HG03520 (cell line): Measurements from ENCODE around the gene CYB561A3.

ENCODE experiments used
- ATAC-seq: cut with Tn5 transposase; IDR thresholded peaks from one replicate; pipeline ENCODE4 v1.9.1; 2021; ENCODE audit warnings: mild to moderate bottlenecking, moderate library complexity; ENCODE audit not compliant: unreplicated experiment

CYB561A3 gene

DNA sequence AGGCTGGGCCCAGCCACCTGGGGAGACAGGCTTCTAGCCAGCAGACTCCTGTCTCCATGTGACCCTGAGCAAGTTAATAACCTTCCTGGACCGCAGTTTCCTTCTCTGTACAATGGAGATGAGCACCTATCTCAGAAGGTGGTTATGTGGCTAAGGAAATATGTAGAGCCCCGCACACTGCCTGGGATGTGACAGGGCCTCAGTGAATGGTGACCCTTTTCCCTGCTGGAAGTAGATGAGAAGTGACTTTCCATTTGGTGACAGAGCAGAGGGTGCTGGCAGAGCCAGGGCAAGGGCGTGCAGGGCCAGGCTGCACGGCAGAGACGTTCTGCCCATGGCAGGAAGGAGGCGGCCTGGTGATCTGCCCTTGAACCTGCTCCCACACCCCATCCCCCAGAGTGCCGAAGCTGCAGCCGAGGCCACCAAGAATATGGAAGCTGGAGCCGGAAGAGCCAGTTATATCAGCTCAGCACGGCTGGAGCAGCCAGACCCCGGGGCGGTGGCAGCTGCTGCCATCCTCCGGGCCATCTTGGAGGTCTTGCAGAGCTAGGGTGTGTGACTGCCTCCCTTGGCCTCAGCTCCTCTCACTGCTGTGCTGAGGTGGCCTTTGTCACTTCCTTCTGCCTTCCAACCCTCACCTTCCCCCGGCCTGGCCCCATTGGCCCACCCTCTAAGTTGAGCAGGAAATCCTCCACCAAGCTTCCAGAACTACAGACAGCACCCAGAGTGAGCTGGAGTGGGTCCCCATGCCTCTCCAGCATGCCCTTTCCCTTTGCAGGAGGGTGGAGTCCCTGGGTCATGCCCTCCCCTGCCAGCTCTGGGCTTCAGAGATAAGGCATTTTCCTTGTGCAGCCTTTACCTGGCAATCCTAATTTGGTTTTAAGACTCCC, 15.5 kb downstream of the CYB561A3 start:
- no peak for ATAC-seq

DNA sequence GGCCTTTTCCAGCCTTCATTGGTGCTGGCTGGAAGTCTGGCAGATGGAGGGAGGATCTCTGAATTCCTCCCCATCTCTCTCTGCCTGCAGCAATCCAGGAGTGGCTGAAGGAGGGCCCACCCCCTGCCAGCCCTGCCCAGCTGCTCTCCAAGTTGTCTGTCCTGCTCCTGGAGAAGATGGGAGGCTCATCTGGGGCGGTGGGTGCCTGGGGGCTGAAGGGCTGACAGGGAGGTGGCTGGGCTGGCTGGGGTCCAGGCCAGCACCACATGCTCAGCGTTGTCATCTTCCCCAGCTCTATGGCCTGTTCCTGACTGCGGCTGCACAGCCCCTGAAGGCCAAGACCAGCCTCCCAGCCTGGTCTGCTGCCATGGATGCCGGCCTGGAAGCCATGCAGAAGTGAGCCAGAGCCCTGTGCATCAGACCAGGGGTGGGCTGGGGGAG, 16.5 kb downstream of the CYB561A3 start:
- ATAC-seq = no peak

DNA sequence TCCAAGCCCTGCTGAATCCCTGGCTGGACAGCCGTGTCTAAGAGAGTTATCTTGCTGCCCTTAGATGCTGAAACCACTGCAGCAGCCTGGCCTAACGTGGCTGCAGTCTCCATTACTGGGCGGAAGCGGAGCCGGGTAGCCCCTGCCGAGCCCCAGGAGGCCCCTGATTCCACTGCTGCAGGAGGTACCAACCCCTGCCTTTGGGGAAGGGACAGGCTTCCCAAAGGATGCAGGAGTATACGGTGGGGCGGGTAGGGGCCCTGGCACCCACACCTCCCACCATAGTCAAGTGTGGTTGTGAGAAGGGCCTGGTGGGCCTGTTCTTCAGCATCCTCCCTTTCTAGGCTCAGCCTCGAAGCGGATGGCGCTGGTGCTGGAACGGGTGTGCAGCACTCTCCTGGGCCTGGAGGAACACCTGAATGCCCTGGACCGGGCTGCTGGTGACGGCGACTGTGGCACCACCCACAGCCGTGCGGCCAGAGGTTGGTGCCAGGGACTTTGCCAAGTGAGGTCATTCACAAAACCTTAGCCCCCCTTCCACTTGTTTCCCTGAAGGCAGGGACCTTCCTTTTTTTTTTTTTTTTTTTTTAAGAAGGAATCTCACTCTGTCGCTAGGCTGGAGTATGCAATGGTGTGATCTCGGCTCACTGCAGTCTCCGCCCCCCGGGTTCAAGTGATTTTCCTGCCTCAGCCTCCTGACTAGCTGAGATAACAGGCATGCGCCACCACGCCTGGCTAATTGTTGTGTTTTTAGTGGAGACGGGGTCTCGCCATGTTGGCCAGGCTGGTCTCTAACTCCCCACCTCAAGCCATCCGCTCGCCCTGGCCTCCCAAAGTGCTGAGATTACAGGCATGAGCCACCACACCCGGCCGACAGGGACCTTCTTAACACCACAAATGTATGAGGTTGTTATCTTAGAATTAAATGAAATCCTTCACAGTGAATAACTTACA, 17.6 kb downstream of the CYB561A3 start:
- no peak for ATAC-seq

DNA sequence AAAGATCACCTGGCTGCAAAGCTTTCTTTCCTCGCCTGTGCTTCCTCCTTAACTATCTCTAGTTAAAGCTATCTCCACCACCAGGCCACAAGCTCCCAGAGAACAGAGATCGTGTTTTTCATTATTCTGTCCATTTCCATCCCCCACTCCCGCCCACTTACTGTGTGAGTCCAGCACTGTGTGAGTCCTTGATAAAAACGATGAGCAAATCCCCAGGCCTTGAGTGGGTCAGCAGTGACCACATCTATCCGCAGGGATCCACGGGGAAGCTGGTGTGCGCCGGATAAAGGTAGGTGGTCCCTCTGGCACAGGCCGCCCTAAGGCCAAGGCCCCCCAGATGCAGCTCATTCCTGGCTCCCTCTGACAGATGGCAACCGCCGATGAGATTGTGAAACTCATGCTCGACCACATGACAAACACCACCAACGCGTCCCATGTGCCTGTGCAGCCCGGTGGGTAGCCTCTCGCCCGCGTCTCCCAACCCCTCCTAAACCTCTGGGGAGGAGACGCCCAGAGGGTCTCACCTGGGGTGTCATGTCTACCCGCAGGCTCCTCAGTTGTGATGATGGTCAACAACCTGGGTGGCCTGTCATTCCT, 19.4 kb downstream of the CYB561A3 start:
- no peak for ATAC-seq

DNA sequence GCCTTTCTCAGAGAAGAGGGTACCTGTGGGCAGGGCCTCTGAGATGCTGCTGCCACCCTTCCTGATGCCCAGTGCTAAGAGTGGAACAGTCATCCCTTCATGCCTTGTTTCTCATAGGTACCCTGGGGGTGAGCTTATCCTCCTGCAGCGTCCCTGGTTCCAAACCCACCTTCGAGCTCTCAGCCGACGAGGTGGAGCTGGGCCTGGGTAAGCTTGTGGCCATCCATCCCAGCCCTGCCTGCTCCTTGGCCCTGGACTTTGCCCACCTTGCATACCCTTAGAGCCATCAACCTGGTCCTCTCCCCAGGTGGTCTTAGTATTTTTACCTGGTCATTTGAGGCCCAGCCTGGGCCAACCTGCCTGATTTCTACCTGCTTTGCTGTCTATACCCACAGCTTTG, 20.0 kb downstream of the CYB561A3 start:
- ATAC-seq = no peak

DNA sequence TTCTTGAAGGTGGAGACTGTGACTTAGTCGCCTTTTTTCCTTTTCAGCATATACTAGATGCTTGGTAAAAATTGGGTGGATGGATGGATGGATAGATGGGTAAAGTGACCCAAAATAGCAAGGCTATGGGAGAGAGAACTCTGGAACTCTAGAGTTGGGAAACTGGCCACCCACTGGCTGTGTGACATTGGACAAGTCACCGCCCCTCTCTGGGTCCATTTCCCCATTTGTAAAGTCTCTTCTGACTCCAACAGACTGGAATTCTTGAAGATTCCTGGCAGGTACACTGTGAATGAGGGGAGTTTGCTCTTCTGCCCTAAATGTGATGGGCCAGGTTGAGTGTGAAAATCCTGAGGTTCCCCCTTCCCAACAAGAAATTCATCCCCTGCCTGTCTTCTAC, 20.7 kb downstream of the CYB561A3 start:
- no peak for ATAC-seq

DNA sequence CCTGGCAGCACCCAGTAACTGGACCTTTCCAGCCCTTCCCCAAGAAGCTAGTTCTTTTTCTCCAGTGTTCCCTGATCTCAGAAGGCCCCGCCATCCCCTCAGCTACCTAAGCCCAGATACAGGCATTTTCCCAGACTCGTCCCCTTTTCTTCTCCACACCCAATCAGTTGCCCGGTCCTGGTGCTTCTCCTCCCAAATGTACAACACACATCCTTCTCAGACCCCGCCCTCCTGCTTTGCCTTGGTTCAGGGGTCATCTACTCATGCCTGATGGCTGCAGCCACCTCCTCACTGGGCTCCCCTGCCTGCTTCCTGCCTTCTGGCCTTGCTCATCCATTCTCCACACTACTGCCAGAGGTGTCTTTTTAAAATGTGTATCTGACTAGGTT, 22.2 kb downstream of the CYB561A3 start:
- no peak for ATAC-seq

DNA sequence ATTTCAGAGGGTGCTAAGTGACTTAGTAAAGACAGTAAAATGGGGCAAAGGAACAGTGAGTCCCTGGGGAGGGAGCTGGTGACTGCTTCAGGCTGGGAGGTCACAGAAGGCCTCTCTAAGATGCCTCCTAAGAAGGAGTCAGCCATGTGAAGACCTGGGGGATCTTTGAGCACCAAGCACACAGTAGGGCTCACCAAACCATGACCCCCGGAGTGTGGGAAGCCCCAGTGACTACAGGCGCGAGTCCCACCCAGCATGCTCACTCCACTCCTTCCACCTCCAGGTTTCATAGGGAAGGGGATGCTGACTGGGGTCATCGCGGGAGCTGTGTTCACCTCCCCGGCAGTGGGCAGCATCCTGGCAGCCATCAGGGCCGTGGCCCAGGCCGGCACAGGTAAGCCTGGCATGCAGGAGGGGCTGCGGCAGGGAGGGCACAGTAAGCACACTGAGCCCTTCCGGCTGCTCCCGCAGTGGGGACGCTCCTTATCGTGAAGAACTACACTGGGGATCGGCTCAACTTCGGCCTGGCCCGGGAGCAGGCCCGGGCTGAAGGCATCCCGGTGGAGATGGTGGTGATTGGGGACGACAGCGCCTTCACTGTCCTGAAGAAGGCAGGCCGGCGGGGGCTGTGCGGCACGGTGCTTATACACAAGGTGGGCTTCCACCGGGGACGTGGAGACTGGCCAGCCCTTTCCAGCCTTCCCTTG, 22.7 kb downstream of the CYB561A3 start:
- ATAC-seq = no peak

DNA sequence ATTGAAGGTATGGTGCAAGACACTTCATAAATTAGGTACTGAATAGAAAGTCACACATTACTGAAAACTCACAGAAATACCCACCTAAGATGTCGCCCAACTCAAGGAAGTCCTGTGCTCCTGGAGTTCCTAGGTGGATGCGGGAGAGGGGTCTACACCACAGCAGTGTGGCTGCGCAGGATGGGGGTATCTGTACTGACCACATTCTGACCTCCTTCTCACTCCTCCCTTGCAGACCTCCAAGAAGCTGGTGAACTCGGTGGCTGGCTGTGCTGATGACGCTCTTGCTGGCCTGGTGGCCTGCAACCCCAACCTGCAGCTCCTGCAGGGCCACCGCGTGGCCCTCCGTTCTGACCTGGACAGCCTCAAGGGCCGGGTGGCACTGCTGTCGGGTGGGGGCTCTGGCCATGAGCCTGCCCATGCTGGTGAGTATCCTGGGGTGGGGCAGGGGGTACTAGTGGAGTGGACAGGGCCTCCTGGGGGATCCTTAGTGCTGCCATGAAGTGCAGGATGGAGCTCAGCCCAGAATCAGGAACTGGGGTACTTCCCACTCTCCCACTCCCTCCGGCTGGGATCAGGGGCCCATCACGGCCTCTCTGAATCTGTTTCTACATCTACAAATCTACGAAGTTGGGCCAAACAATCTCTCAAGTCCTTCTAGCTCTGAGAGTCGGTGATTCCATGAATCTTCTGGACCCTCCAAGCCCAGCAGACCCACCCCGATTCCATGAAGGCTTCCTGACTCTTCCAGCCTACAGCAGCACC, 23.8 kb downstream of the CYB561A3 start:
- ATAC-seq = no peak

DNA sequence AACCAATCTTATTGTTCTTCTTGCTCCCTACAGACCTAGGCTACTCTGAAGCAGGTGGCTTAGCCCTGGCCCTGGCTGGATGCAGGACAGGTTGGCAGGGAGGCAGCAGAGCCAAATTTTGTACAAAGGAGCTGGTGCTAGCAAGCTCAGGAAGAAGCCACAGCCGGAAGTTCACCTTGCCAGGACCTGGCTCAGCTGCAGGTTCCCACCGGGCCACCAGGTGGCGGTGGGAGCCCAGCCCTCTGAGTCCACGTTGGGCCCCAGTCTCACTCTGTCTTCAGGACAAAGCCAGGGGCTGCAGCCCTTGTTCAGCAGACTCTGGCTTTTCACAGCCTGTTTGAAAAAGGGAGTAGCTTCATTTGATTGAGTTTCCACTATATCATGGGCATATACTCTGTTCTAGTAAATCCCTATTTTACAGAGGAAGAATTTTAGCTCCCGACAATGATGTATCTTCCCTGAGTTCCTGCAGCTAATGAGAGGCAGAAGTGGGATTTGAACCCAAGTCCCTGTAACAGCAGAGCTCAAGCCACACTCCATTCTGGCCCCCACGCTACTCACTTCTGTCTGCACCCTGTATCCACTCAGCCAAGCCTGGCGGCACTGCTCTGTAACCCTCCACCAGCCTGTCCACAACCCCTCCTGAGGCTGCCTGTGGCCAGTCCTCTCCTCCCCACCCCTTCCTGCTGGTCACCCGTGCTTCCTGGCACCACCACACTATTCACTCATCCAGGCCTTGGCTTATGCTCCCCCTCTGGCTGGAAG, 25.3 kb downstream of the CYB561A3 start:
- ATAC-seq = no peak

DNA sequence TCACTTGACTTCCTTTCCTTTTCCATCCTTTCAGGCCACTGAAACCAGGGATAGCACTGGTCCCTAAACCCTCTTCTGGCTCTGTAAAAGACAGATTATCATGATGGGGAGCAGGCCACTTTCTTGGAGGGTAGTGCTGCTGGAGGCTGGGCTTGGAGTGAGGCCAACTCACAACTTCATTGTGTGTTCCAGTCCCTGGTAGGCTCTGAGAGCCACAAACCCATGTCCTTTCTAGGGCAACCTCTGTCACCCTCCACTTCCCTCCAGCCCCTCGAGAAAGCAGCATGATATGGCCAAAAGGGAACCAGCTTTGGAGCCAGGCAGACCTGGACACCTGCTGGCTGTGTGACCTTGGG, 26.3 kb downstream of the CYB561A3 start:
- ATAC-seq = no peak

DNA sequence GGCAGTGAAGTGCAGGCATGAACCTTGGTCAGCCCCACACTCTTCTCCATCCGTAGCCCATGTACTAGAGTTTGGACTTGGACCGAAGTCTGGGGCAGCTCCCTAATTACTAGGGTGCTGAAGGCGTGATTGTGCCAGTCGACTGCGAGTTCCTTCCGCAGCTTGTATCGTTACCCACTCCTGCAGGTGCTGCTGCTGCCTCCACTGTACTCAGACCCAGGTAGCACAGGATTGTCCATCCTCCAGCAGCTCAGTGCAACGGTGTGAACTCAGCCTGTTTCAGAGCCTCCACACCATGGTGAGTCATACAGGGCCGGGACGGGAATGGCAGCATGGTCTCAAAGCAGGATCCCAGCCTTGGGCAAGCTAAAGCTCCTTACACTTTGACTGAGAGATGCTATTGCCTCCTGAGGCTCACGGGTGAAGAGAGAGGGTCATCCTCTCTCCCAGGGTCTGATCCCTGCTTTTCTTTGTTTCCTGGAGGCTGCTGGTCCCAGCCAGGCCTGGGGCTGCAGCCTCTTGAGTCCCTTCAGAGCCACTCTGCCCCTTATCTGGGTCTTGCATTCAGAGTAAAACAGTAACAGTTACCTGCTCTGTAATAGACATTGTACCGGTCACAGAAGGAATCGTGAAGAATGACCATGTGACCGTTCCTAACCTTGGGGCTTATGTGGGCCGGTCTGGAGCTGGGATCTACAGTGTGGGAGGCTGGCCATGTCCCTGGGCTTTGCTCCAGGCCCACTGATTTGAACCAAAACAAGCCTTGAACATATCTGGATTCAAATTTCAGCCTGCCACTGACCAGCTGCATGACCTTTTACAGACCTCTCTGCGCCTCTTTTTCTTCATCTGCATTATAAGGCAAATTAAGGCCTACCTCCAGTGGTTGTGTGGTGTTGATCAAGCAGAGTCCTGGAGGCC, 27.0 kb downstream of the CYB561A3 start:
- no peak for ATAC-seq

DNA sequence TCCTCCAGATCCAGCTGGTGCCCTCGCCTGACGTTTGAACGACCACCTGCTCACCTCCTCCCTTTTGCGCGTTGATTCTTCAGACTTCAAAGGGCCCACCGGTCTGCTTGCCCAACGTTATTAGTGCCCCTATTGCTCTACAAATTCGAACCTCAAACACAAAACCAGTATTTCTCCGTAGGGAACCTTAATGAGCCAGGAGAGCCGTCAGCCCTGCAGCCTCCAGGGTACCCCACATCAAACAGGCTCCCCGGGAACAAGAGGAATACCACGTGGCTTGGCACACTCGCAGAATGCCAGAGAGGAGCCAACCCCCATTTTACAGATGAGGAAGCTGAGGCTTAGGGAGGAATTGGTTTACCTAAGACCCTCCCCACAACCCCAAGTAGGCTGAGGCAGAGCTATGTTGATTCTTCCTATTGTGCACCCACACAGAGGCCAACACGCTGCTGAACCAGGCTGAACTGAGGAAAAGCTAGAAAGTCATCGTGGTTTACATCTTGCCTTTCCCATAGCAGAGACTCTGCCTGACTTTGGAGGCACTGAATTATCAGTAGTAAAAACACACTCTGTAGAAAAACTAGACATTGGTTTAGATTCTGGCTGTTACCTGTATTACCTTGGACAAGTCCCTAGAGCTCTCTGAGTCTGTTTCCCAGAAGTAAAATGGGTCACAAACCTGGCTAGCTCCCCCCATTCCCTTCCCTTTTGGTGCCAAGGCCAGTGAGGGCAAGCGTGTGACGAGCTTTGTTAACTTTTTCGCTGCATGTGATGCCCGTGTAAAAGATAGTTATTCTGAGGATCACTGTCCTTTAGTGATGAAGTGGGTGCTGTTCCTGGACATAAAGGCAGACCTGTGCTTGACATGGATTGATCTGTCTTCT, 27.9 kb downstream of the CYB561A3 start:
- ATAC-seq = no peak

DNA sequence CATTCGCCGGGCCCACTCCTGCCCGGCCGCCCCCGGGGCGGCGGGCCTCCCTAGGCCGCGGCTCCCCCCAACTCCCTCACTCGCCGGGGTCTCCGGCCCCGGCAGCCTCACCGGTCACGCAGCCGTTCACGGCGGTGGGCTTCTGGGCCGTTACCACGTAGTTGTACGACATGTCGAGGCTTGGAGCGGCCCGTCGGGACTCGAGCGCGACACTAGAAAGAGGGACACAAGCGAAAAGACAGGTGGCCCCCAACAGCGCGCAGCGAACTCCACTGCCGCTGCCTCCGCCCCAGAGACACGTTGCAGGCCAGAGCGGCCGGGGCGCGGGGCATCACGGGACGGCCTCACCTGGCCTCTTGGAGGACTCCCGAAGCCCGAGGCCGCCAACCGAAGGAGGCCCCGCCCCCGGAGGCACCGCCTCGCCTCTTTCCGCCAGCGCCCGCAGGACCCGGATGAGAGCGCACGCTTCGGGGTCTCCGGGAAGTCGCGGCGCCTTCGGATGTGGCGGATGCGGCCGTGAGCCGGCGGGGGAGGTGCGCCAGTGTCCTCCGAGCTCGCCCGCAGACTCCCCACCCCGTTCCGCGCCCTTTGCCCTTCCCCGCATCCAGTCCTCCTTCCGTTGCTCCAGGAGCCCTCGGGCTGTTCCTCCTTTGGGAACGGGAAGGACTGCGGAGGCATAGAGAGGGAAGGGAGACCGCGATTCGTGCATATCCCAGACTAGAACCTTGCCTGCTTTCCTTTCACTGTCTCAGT, 28.7 kb downstream of the CYB561A3 start, which contains the start of the genes DDB1 and TKFC:
Gene DDB1 (minus strand): TSS at position 309 of the 753 bp plus-strand sequence. CDS start 137 bp downstream, at position 172.
Gene TKFC (plus strand): TSS at position 432 of the 753 bp plus-strand sequence. CDS start 1,501 bp downstream, outside the sequence.
- ATAC-seq = peak; percentile 87

DNA sequence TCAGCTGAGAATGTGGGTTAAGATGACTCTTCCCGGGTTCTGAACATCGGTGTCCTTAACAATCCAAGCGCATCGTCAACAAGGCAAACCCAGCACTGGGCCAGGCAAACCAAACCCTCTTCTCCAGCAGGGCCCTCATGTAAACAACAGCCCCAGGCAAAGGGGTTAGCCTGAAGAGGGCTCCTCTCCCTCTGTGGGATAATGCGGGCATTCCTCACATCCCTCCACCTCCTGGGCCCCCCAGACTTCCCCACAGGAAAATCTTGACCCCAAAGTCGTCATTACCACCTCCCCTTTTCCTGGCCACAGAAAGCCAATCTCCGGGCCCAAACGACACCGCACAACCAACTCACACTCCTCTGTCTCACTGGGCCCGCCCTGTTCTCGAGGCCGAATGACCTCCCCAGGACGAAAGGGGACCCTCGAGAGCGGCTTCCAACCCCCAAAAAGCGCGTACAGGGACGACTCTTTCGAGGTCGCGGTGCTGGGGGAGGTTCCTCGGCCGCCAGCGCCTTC, 29.3 kb downstream of the CYB561A3 start:
- ATAC-seq = no peak

DNA sequence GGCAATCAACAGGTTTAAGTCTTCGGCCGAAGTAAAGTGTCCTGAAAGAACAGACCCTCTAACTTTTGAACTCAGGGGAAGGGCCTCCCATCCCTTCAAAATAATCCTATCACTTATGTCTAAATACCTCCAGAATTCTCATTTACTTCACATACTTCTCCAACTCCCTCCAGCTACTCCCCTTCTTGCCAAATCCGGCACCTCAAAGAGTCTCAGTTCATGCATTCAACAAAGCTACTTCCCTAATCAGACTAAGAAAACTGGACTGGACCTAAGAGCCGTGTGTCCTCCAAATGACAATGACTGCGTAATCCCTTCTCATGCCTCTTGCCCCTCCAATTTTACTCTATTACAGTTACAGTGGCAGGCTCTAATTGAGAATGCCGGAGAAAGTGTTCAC, 30.0 kb downstream of the CYB561A3 start:
- ATAC-seq = no peak
